OCI-LY3 (cell line): ENCODE results near the gene AIDA.

Experiments used
- EZH2phosphoT487 ChIP-seq: fragments of 200-600 bp; shearing (Covaris generic); IDR thresholded peaks from 2 replicates; pipeline ENCODE4 v1.6.1; 2018; ENCODE audit warnings: antibody characterized with exemption, mixed run types, low read depth
- TF ChIP-seq, protein P1 (sequence below): fragments of 200-600, 300-600 bp; sonication (generic); IDR thresholded peaks from 2 replicates; pipeline ENCODE4 v1.5.1; 2014; ENCODE audit warnings: antibody characterized with exemption, low read length, low read depth

DNA sequence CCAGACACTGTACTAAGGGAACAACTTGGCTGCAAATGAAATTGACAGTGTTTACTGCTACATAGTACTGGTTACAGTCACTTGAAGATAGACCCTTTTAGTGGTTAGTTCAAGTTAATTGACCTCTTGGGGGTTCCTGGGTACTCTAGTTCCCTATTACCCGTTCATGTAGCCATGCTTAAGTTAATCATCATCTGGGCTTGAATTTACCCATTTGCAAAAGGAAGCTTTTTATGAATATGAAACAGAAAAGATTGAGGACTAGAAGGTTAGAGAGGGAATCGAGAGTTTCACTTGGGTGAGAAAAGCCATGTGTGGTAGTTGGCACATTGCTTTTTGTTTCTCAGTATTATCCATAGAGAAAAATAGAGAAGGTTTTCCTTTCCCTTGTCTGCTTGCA is 91.7 kb downstream of the AIDA start:
- no peak for TF ChIP-seq EZH2phosphoT487
- TF ChIP-seq, protein P1, sequence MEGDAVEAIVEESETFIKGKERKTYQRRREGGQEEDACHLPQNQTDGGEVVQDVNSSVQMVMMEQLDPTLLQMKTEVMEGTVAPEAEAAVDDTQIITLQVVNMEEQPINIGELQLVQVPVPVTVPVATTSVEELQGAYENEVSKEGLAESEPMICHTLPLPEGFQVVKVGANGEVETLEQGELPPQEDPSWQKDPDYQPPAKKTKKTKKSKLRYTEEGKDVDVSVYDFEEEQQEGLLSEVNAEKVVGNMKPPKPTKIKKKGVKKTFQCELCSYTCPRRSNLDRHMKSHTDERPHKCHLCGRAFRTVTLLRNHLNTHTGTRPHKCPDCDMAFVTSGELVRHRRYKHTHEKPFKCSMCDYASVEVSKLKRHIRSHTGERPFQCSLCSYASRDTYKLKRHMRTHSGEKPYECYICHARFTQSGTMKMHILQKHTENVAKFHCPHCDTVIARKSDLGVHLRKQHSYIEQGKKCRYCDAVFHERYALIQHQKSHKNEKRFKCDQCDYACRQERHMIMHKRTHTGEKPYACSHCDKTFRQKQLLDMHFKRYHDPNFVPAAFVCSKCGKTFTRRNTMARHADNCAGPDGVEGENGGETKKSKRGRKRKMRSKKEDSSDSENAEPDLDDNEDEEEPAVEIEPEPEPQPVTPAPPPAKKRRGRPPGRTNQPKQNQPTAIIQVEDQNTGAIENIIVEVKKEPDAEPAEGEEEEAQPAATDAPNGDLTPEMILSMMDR: no peak
